ENCODE results near the gene GREM1. TPM values are rescaled to one million over a fixed set of nuclear protein-coding genes. Genes with fewer than 3 reads are reported as not detected.

GREM1 gene
- total RNA-seq, 1 donor from 2014 or later, result not detected

GRCh38 chr15:32765236-32765635, 47.4 kb downstream of the GREM1 start:
- DNase-seq (no peak), ATAC-seq (ENCODE audit: poor library complexity) (no peak)
- intact Hi-C loops (cut with DNase I), result no loop called here

GRCh38 chr15:32766101-32766500, 48.3 kb downstream of the GREM1 start:
- DNase-seq (no peak), ATAC-seq (ENCODE audit: poor library complexity) (no peak)
- intact Hi-C loops (cut with DNase I), result no loop called here

GRCh38 chr15:32767236-32767635, 49.4 kb downstream of the GREM1 start:
- ATAC-seq (ENCODE audit: poor library complexity) (no peak), DNase-seq (no peak)
- intact Hi-C loops (cut with DNase I), result no loop called here

- DNase-seq (no peak), ATAC-seq (ENCODE audit: poor library complexity) (no peak)
- intact Hi-C loops (cut with DNase I), result no loop called here
These were observed 56.2 kb downstream of the GREM1 start for GRCh38 chr15:32774022-32774421.

GRCh38 chr15:32775103-32775502, 57.3 kb downstream of the GREM1 start:
- ATAC-seq (ENCODE audit: poor library complexity) (no peak), DNase-seq (no peak)
- intact Hi-C loops (cut with DNase I), result no loop called here

GRCh38 chr15:32778391-32779176, 60.8 kb downstream of the GREM1 start:
- intact Hi-C loops (cut with DNase I), result no loop called here
- ATAC-seq (ENCODE audit: poor library complexity) (no peak), DNase-seq (no peak)

- DNase-seq (no peak), ATAC-seq (ENCODE audit: poor library complexity) (no peak)
- intact Hi-C loops (cut with DNase I), result no loop called here
These were observed 64.0 kb downstream of the GREM1 start for GRCh38 chr15:32781781-32782180.

- intact Hi-C loops (cut with DNase I), result no loop called here
- no peak for DNase-seq
- no peak for ATAC-seq (ENCODE audit: poor library complexity)
These were observed 66.8 kb downstream of the GREM1 start for GRCh38 chr15:32784581-32784980.

GRCh38 chr15:32786906-32787305, 69.1 kb downstream of the GREM1 start:
- intact Hi-C loops (cut with DNase I), result no loop called here
- ATAC-seq (ENCODE audit: poor library complexity) (no peak), DNase-seq (no peak)

- ATAC-seq (ENCODE audit: poor library complexity), result no peak
- DNase-seq, result no peak
- intact Hi-C loops (cut with DNase I), result no loop called here
These were observed 70.1 kb downstream of the GREM1 start for GRCh38 chr15:32787949-32788348.

- no peak for DNase-seq
- intact Hi-C loops (cut with DNase I), result no loop called here
- ATAC-seq (ENCODE audit: poor library complexity), result no peak
These were observed 72.7 kb downstream of the GREM1 start for GRCh38 chr15:32790352-32790999.

GRCh38 chr15:32792436-32792835, 74.6 kb downstream of the GREM1 start:
- ATAC-seq (ENCODE audit: poor library complexity), result no peak
- no peak for DNase-seq
- intact Hi-C loops (cut with DNase I), result no loop called here

Other genes starting within 250 kb of the GREM1 start
- gene GOLGA8N, start 124.5 kb upstream of the GREM1 start, total RNA-seq, result 7.4 TPM
- 1.5 TPM for gene ARHGAP11A, start 102.5 kb upstream of the GREM1 start, total RNA-seq
- gene SCG5, start 76.3 kb upstream of the GREM1 start, total RNA-seq, result not detected

Measured in Right ventricle myocardium superior (tissue), 1 donor.